AG09319 (cell line): ENCODE results near the gene CENPO.

Source experiments
- DNase-seq: peaks from one replicate; pipeline ENCODE4 v3.0.0-alpha.2; 2010; ENCODE audit warnings: low read depth; ENCODE audit errors: extremely low read depth
- CTCF ChIP-seq: IDR thresholded peaks from 2 replicates; pipeline ENCODE4 v1.5.1; 2011; ENCODE audit warnings: low read depth, mild to moderate bottlenecking, inconsistent platforms, low read length, moderate library complexity

CENPO gene

DNA sequence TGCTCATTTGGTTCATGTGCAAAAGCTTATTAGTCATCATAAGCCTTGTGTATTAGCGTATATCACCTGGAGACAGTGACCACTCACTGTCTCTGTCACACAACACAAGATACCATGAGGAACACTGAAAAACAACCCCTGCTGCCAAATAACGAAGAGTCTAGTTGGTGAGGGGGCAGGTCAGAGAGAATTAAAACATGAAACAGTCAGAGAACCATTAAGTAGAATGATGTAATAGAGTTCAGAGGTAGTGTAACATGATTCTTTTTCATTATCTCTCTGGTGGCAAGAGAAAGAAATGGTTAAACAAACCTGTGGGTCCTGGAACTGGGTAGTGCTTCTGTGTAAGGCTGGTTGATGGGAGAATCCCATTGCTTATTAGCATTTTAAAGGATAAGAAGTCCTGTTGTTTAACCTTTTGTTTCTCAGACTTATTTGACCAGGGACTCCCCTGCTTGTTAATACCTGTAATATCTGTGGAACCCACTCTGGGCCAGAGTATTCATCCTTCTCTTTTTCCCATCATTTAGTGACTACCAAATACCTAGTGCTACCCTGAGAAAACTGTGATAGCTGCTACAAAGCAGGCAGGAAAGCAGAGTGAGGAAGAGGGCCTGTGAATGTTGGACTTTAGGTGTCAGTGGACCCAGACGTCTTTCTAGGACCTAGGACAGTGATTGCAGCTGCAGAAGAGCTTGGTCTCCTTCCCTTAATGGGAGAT is 38.1 kb upstream of the CENPO start:
- no peak for DNase-seq
- TF ChIP-seq CTCF, result no peak

DNA sequence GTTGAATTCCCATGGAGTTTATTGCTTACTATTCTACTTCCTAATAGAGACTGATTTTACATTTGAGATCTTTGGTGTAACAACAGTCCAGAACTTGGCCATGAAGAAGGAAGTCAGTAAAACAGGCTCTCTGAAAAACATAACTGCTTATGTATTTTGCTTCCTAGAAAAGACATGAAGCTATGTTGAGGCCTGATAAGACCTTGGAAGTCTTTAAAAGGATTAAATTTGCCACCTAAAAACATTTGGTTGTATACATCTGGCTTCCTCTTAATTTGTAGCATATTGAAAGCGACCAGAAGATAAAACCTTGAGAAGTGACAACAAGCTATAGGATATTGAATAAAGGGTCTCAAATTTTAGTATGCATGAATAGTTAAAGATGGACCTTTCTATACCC is 36.4 kb upstream of the CENPO start:
- no peak for TF ChIP-seq CTCF
- DNase-seq, result no peak

DNA sequence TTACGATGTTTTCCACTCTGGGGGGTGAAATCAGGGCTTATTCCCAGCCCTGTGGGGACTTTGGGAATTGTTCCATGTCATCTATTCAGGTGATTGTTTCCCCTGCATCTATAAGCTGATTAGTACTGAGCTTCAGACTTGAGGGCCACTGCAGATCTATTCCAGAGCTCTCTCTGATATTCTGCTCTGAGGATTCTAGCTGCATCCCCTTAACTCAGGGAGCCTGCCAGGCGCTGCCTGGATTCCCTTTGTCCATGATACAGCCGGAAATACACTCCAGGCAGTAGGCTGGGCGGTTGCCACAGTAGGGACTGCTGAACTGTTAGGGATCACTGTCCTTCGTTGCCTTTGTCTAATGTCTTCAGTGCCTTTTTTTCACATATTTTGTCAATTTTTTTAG is 31.4 kb upstream of the CENPO start:
- no peak for TF ChIP-seq CTCF
- no peak for DNase-seq

DNA sequence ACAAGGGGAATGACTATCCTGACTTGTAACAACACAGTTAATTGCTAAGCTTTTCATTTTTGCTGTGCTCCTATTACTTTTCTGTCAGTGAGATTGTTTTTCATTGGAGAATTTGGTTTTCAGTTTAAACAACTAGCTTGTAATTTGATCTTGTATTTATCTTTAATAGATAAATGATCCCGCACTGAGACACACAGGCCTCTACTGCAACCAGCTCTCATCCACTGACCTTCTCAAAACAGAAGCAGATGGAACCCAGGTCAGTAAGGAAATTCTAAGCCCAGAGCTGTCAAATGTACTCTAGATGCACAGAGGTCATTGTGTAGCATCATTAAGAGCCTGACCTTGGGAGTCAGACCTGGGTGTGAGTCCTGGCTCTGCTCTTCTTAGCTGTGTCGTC is 30.7 kb upstream of the CENPO start:
- DNase-seq, result no peak
- no peak for TF ChIP-seq CTCF

DNA sequence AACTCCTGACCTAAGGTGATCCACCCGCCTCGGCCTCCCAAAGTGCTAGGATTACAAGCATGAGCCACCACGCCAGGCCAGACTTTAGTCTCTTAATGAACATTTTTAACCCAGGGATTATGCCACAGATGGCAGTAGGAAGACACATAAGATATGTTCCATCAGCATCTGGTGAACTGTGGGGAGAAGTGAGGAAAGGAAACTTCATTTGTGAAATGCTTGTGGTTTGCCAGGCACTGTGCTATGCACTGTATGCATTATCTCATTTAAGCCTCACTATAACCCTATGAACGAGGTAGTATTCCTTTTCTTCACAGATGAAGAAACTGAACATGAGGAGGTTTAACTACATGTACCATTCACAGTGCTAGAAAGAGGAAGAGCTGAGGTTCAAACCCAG is 29.4 kb upstream of the CENPO start:
- no peak for DNase-seq
- TF ChIP-seq CTCF, result no peak

DNA sequence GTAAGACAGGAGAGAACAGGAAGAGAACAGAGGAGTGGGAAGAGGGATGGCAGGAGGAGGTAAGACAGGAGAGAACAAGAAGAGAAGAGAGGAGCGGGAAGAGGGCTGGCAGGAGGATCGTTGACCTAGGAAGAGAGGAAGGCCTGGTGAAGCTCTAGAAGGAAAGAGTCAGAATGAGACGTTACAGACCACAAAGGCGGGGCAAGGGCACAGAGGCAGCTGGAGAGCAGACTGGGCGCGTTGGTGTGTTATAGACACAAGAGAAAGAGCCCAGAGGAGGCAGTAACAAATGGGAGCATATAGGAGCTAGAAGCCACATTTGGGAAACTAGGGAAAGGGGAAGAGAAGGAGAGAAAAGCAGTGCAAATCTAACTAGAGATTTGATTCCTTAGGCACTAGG is 26.6 kb upstream of the CENPO start:
- no peak for TF ChIP-seq CTCF
- DNase-seq, result no peak

- DNase-seq, result no peak
- TF ChIP-seq CTCF, result no peak
Observed at GRCh38 chr2:24768013-24768412, 25.2 kb upstream of the CENPO start.
